HPDE6-E6E7 (cell line): Measurements from ENCODE around the gene GBP6.
"Not testable (repeated sequence)": the region's sequence is repeated elsewhere in the genome, so short reads cannot be mapped to it uniquely, and the experiment has no call there.

Experiments
- DNase-seq: peaks from one replicate; pipeline ENCODE4 v3.0.0; 2011; ENCODE audit warnings: missing footprints; ENCODE audit errors: extremely low spot score

GBP6 gene

DNA sequence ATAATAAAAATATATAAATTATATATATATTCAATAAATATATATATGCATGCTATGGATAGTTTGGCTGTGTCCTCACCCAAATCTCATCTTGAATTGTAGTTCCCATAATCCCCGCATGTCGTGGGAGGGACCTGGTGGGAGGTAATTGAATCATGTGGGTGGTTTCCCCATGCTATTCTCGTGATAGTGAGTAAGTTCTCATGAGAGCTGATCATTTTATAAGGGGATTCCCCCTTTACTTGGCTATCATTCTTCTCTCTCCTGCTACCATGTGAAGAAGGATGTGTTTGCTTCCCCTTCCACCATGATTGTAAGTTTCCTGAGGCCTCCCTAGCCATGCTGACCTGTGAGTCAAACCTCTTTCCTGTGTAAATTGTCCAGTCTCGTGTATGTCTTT lies 10.0 kb downstream of the GBP6 start:
- DNase-seq, result not testable (repeated sequence)

DNA sequence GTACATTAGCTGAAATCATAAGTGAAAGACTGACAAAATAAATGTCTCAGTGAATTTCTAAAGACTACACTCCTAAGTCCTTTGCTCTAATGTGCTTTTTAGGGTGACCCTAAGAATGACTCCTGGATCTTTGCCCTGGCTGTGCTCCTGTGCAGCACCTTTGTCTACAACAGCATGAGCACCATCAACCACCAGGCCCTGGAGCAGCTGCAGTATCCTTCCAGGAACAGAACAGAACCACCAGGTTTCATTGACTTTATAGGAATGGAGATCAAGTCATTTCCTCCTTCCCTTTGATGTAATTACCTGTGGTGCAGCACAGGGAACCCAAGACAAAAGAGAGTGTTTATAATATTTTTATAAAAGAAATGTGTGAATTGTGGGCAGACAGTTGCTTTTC lies 14.1 kb downstream of the GBP6 start:
- DNase-seq, result no peak

GRCh38 chr1:89381618-89382017 lies 17.8 kb downstream of the GBP6 start:
- DNase-seq, result no peak

DNA sequence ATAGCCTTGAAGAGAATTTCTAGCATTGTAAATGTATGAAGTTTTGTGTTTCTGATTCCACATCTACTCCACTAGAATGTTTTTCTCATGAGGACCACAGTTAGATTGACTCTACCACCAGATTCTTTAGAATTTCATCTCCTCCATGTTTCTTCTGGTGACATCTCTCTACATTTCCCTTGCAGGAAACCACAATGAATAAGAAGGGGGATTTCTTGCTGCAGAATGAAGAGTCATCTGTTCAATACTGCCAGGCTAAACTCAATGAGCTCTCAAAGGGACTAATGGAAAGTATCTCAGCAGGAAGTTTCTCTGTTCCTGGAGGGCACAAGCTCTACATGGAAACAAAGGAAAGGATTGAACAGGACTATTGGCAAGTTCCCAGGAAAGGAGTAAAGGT lies 18.6 kb downstream of the GBP6 start:
- no peak for DNase-seq

GRCh38 chr1:89383185-89383584 lies 19.3 kb downstream of the GBP6 start:
- DNase-seq, result no peak

- no peak for DNase-seq
These were observed 26.8 kb downstream of the GBP6 start for GRCh38 chr1:89390707-89391106.

- no peak for DNase-seq
These were observed 27.8 kb downstream of the GBP6 start for GRCh38 chr1:89391686-89392085.

DNA sequence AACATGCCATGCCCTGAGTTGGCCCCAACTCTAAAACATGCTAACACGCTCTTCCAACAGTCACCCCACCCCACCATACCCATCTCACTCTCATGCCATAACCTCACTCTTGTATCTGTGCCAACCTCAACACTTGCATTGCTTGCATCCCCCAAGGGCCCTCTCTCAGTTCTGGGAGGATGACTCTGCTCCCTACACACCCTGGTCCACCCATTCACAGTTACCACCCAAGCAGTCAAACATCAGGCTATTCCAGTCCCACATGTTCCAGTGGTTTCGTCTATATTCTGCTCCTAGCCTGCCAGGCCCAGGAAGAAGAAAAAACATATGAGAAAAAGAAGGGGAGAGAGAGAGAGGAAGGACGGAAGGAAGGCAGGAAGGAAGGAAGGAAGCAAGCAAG lies 31.0 kb downstream of the GBP6 start:
- no peak for DNase-seq

DNA sequence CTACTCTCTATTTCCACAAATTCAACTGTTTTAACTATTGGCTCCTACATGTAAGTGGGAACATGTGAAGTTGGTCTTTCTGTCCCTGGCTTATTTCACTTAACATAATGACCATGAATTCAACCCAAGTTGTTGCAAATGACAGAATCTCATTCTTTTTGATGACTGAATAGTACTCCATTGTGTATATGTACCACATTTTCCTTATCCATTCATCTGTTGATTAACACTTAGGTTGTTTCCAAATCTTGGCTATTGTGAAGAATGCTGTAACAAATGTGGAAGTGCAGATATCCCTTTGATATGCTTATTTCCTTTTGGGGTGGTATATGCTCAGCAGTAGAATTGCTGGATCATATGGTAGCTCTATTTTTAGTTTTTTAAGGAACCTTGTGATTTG lies 33.0 kb downstream of the GBP6 start:
- no peak for DNase-seq

DNA sequence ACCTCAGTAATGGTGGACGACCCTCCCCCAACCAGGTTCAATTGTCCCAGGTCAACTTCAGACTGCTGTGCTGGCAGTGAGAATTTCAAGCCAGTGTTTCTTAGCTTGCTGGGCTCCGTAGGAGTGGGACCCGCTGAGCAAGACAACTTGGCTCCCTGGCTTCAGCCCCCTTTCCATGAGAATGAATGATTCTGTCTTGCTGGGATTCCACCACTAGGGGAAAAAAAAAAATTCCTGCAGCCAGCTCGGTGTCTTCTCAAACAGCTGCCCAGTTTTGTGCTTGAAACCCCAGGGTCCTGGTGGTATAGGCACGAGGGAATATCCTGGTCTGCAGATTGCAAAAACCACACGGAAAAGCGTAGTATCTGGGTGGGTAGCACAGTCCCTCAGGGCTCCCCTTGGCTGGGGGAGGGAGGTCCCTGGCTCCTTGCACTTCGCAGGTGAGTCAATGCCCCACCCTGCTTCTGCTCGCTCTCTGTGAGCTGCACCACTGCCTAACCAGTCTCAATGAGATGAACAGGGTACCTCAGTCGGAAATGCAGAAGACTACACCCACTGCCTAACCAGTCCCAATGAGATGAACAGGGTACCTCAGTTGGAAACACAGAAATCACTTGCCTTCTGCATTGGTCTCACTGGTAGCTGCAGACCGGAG lies 41.5 kb downstream of the GBP6 start:
- no peak for DNase-seq

GRCh38 chr1:89407360-89407759 lies 43.5 kb downstream of the GBP6 start:
- peak; percentile 8 for DNase-seq

GRCh38 chr1:89407768-89408167 lies 43.9 kb downstream of the GBP6 start:
- DNase-seq, result not testable (repeated sequence)

GRCh38 chr1:89425056-89425455 lies 61.2 kb downstream of the GBP6 start:
- no peak for DNase-seq

GRCh38 chr1:89429062-89429461 lies 65.2 kb downstream of the GBP6 start:
- no peak for DNase-seq

DNA sequence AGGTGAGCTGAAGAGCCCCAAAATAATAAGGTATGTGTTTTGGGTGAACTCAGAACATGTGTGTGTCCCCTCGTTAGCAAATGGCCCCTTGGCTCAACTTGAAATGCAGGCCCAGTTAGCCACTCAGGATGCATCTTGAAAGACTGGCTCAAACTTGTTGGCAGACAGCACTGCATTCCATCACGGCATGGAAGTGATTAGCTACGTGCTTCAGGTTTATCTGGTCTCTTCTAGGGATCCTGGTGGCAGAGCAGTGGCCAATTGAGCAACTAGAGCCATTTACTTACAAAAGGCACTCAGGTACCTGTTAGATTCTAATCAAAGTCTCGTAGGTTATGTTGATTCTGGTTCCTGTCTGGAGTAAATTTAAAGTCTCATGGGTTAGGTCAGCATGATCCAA lies 65.8 kb downstream of the GBP6 start:
- not testable (repeated sequence) for DNase-seq

GRCh38 chr1:89433421-89433820 lies 69.6 kb downstream of the GBP6 start:
- DNase-seq, result no peak

DNA sequence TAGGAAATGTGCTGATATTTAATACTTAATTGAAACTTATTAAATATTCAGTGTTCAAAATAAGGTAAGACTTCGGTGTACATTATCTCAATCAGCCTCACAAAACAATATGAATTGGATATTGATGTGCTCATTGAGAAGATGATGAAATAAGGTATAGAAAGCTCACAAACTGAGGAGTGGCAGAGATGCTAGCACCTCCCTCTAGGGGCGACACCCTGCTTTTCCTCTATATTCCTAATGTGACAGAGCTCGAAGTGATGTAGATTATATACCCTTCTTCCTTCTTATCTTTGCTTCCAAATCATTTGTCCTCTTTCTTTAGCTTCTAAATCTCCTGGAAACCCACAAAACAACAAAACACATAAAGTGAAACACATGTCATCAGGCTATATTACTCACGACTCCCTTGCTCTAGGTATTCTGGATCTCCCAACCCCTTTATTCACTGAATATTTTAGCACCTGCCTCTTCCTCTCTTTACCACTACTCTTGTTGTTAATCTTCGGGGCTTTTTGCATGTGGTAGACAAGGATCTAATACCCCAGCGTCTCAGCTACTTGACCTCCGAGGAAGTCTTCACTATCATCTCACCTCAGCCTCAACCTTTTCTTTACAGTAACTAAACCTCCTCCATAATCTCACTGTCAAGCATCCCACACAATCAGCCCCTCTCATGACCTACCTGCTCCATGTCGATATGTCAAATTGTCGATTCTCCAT lies 70.4 kb downstream of the GBP6 start:
- DNase-seq, result not testable (repeated sequence)
